GM19099 (cell line): ENCODE measurements around the gene CALR.

Experiments
- POLR2A ChIP-seq: IDR thresholded peaks from 3 replicates; pipeline ENCODE4 v1.6.1; 2011; ENCODE audit warnings: low read depth; ENCODE audit not compliant: insufficient read length; ENCODE audit errors: extremely low read depth

CALR gene

GRCh38 chr19:12959481-12959880 is 21.1 kb downstream of the CALR start:
- TF ChIP-seq POLR2A = no peak

GRCh38 chr19:12965017-12965811 is 26.8 kb downstream of the CALR start:
- peak; percentile 35 for TF ChIP-seq POLR2A

- no peak for TF ChIP-seq POLR2A
Observed at GRCh38 chr19:12965812-12966135, 27.4 kb downstream of the CALR start.

- no peak for TF ChIP-seq POLR2A
Observed at GRCh38 chr19:12967907-12968306, 29.5 kb downstream of the CALR start.

GRCh38 chr19:12969292-12969988 is 31.0 kb downstream of the CALR start, which contains the start of gene DAND5:
DAND5 (plus strand) TSS chr19:12969576; CDS start chr19:12969661, 85 bp downstream.
- no peak for TF ChIP-seq POLR2A

GRCh38 chr19:12970070-12970820 is 31.8 kb downstream of the CALR start:
- TF ChIP-seq POLR2A = no peak

- TF ChIP-seq POLR2A = no peak
Observed at GRCh38 chr19:12973236-12973635, 34.8 kb downstream of the CALR start.

GRCh38 chr19:12974301-12975220 is 36.2 kb downstream of the CALR start:
- no peak for TF ChIP-seq POLR2A

- no peak for TF ChIP-seq POLR2A
Observed at GRCh38 chr19:12975221-12975741, 36.9 kb downstream of the CALR start.

GRCh38 chr19:12979974-12980373 is 41.6 kb downstream of the CALR start:
- TF ChIP-seq POLR2A = no peak

- TF ChIP-seq POLR2A = no peak
Observed at GRCh38 chr19:12982648-12983047, 44.2 kb downstream of the CALR start.

- no peak for TF ChIP-seq POLR2A
Observed at GRCh38 chr19:12983091-12983490, 44.7 kb downstream of the CALR start.

GRCh38 chr19:12983542-12984142 is 45.2 kb downstream of the CALR start:
- TF ChIP-seq POLR2A = no peak

GRCh38 chr19:12984143-12984627 is 45.8 kb downstream of the CALR start:
- TF ChIP-seq POLR2A = no peak
